ENCODE measurements around the gene UBA7.

The UBA7 gene

DNA sequence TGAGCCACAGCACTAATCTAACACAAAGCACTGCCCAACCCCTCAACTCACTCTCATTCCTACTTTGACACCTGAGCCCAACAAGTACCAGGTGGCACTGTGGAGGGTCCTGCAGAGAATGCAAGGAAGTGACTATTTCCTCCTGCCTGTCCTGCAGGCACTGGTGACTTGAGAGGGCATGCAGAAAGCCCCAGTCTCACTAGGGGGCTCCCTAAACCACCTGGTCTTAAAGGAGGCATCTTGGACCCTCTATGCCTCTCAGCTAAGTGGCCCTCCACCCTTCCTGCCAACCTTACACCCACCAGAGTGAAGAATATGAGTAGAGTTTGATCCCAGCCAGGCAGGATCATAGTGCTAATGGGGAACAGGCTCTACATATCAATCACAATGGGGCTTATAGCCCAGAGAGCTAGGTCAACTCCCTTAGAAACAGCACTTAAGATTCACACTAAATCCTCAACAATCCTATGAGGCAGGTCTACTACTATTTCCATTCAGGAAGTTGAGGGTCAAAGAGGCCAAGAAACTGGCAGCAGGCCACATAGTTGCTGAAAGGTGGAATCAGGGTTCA, 27.5 kb upstream of the UBA7 start:
- no peak for TF ChIP-seq EP300 (IDR thresholded peaks at IDR 0.05; ENCODE audit: borderline replicate concordance)
- TF ChIP-seq TCF12 (IDR thresholded peaks at IDR 0.05; ENCODE audit: low read depth) = no peak
- TF ChIP-seq CEBPB (IDR thresholded peaks at IDR 0.05) = no peak
- no peak for TF ChIP-seq TEAD4 (IDR thresholded peaks at IDR 0.05)
- TF ChIP-seq TAF1 (IDR thresholded peaks at IDR 0.05; ENCODE audit: low read depth) = no peak
- TF ChIP-seq RAD21 (IDR thresholded peaks at IDR 0.05; ENCODE audit: low read depth) = peak; percentile 50
- TF ChIP-seq FOXM1 (IDR thresholded peaks at IDR 0.05; ENCODE audit: borderline replicate concordance, low read depth) = no peak

- no peak for TF ChIP-seq CEBPB (IDR thresholded peaks at IDR 0.05)
- TF ChIP-seq NFIC (IDR thresholded peaks at IDR 0.05) = no peak
- no peak for TF ChIP-seq CREB1 (IDR thresholded peaks at IDR 0.05; ENCODE audit: low read depth)
- TF ChIP-seq EGR1 (IDR thresholded peaks at IDR 0.05) = no peak
- TF ChIP-seq EP300 (IDR thresholded peaks at IDR 0.05; ENCODE audit: borderline replicate concordance) = no peak
- no peak for TF ChIP-seq REST (IDR thresholded peaks at IDR 0.05; ENCODE audit: low read depth)
- TF ChIP-seq YY1 (IDR thresholded peaks at IDR 0.05; ENCODE audit: low read depth) = no peak
- no peak for TF ChIP-seq RAD21 (IDR thresholded peaks at IDR 0.05; ENCODE audit: low read depth)
- no peak for TF ChIP-seq TAF1 (IDR thresholded peaks at IDR 0.05; ENCODE audit: low read depth)
- TF ChIP-seq TEAD4 (IDR thresholded peaks at IDR 0.05) = no peak
These were observed 26.6 kb upstream of the UBA7 start for GRCh38 chr3:49840388-49840787.

DNA sequence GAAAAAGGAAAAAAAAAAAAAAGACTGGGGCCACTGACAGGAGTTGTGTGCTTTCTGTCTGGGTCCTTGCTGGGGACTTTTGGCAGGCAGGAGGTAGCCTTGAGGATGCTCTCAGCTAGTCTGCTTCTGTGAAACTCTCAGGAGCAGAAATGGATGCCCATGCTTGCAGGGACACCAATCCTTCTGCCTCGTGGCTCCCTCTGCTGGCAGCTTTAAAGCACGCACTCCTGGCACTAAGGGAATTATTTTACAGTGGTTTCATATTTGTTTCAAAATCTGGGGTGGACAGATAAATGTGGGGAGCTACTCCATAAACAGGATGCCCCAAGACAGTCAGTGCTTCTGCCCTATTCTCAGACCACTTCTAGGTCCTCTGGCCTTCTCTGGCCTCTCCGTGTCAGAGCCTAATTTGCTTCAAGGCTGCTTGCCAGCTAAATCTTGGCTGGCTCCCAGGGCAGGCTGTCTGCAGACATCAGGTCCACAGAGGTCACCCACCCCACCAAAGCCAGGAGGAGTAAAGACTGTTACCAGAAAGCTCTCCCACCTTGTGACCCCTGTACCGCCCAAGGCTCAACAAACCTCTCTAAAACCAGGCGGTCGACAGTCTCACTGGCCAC, 25.5 kb upstream of the UBA7 start:
- 0 out of 2 replicates have a peak, but pooled peaks have one; percentile 52 for TF ChIP-seq YY1 (IDR thresholded peaks at IDR 0.05; ENCODE audit: low read depth)
- TF ChIP-seq TCF12 (IDR thresholded peaks at IDR 0.05; ENCODE audit: low read depth) = no peak
- TF ChIP-seq FOXM1 (IDR thresholded peaks at IDR 0.05; ENCODE audit: borderline replicate concordance, low read depth) = no peak
- TF ChIP-seq EGR1 (IDR thresholded peaks at IDR 0.05) = no peak
- no peak for TF ChIP-seq CEBPB (IDR thresholded peaks at IDR 0.05)
- no peak for TF ChIP-seq TAF1 (IDR thresholded peaks at IDR 0.05; ENCODE audit: low read depth)
- TF ChIP-seq TEAD4 (IDR thresholded peaks at IDR 0.05) = no peak
- TF ChIP-seq CREB1 (IDR thresholded peaks at IDR 0.05; ENCODE audit: low read depth) = no peak
- TF ChIP-seq REST (IDR thresholded peaks at IDR 0.05; ENCODE audit: low read depth) = no peak
- peak; percentile 79 for TF ChIP-seq RAD21 (IDR thresholded peaks at IDR 0.05; ENCODE audit: low read depth)
- peak; percentile 49; the same call in 1 of the 2 replicates for TF ChIP-seq NFIC (IDR thresholded peaks at IDR 0.05)

DNA sequence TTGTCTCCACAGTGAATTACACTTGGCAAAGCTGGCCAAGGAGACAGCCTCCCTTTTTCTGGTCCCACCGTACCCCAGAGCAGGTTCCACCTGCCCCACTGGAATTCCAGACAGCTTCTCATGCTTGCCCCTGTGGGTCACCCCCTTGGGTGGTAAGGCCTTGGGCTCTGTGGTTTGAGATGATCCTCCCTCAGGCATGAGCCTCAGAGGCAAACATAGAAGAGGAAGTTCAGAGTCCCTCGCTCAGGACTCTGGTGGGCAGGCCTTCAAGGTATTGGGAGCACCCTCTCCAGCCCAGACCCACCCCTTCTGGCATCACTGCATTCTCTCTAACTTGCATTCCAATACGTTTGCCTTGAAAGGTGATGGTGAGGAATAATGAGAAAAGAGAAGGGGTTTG, 17.6 kb upstream of the UBA7 start:
- TF ChIP-seq RAD21 (IDR thresholded peaks at IDR 0.05; ENCODE audit: low read depth) (no peak), CEBPB (IDR thresholded peaks at IDR 0.05) (no peak), TCF12 (IDR thresholded peaks at IDR 0.05; ENCODE audit: low read depth) (no peak), NFIC (IDR thresholded peaks at IDR 0.05) (no peak), YY1 (IDR thresholded peaks at IDR 0.05; ENCODE audit: low read depth) (no peak), EP300 (IDR thresholded peaks at IDR 0.05; ENCODE audit: borderline replicate concordance) (no peak), REST (IDR thresholded peaks at IDR 0.05; ENCODE audit: low read depth) (no peak), CREB1 (IDR thresholded peaks at IDR 0.05; ENCODE audit: low read depth) (no peak), EGR1 (IDR thresholded peaks at IDR 0.05) (no peak), TEAD4 (IDR thresholded peaks at IDR 0.05) (no peak), ZBTB7A (IDR thresholded peaks at IDR 0.05; ENCODE audit: low read depth) (no peak), MAX (IDR thresholded peaks at IDR 0.05) (no peak), FOXM1 (IDR thresholded peaks at IDR 0.05; ENCODE audit: borderline replicate concordance, low read depth) (no peak), TAF1 (IDR thresholded peaks at IDR 0.05; ENCODE audit: low read depth) (no peak)
- TF ChIP-seq, protein P1, sequence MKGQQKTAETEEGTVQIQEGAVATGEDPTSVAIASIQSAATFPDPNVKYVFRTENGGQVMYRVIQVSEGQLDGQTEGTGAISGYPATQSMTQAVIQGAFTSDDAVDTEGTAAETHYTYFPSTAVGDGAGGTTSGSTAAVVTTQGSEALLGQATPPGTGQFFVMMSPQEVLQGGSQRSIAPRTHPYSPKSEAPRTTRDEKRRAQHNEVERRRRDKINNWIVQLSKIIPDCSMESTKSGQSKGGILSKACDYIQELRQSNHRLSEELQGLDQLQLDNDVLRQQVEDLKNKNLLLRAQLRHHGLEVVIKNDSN (IDR thresholded peaks at IDR 0.05) = no peak

GRCh38 chr3:49826016-49826415, 12.3 kb upstream of the UBA7 start:
- TF ChIP-seq TAF1 (IDR thresholded peaks at IDR 0.05; ENCODE audit: low read depth) = no peak
- TF ChIP-seq EP300 (IDR thresholded peaks at IDR 0.05; ENCODE audit: borderline replicate concordance) = no peak
- TF ChIP-seq EGR1 (IDR thresholded peaks at IDR 0.05) = no peak
- TF ChIP-seq YY1 (IDR thresholded peaks at IDR 0.05; ENCODE audit: low read depth) = no peak
- no peak for TF ChIP-seq REST (IDR thresholded peaks at IDR 0.05; ENCODE audit: low read depth)
- TF ChIP-seq TEAD4 (IDR thresholded peaks at IDR 0.05) = no peak
- TF ChIP-seq TCF12 (IDR thresholded peaks at IDR 0.05; ENCODE audit: low read depth) = no peak
- no peak for TF ChIP-seq MAX (IDR thresholded peaks at IDR 0.05)

Measured in Ishikawa (cell line).